C4-2B (cell line): ENCODE results near the gene UNC13B.
A peak's percentile ranks its signal among the peaks of the same experiment; 100 is the strongest.

Experiments used
- H3K27ac ChIP-seq: fragments of 450-650 bp; 2 replicates; pipeline ENCODE4 v1.5.1; 2017
- CTCF ChIP-seq: fragments of 450-650 bp; conservative IDR thresholded peaks from 2 replicates; pipeline ENCODE4 v1.5.1; 2017; ENCODE audit warnings: mild to moderate bottlenecking
- ZFX ChIP-seq: fragments of 450-650 bp; IDR thresholded peaks from 2 replicates; pipeline ENCODE4 v1.6.1; 2017

Gene UNC13B

GRCh38 chr9:35273591-35273990 is 111.8 kb downstream of the UNC13B start:
- no peak for TF ChIP-seq CTCF
- TF ChIP-seq ZFX, result no peak
- H3K27ac ChIP-seq, result no peak overlapping the region

GRCh38 chr9:35274993-35275392 is 113.2 kb downstream of the UNC13B start:
- TF ChIP-seq ZFX (no peak), CTCF (0 out of 2 replicates have a peak, but pooled peaks have one; percentile 4)
- H3K27ac ChIP-seq, result no peak overlapping the region

- no peak for TF ChIP-seq ZFX
- no peak for TF ChIP-seq CTCF
Measured at GRCh38 chr9:35277171-35277520, 115.3 kb downstream of the UNC13B start.

GRCh38 chr9:35277628-35278359 is 116.0 kb downstream of the UNC13B start:
- no peak for TF ChIP-seq CTCF
- no peak for TF ChIP-seq ZFX
- no peak overlapping the region for H3K27ac ChIP-seq

More at GRCh38 chr9:35277171-35277520, 115.3 kb downstream of the UNC13B start:
- no peak overlapping the region for H3K27ac ChIP-seq

GRCh38 chr9:35279946-35280345 is 118.1 kb downstream of the UNC13B start:
- TF ChIP-seq CTCF (no peak), ZFX (no peak)
- no peak overlapping the region for H3K27ac ChIP-seq

- no peak overlapping the region for H3K27ac ChIP-seq
- TF ChIP-seq ZFX, result no peak
- TF ChIP-seq CTCF, result no peak
Measured at GRCh38 chr9:35280399-35280798, 118.6 kb downstream of the UNC13B start.

GRCh38 chr9:35285731-35286130 is 123.9 kb downstream of the UNC13B start:
- H3K27ac ChIP-seq, result no peak overlapping the region
- no peak for TF ChIP-seq ZFX
- TF ChIP-seq CTCF, result no peak
